GM18858 (cell line): Measurements from ENCODE around the gene ACOX3.

Source experiments
- ATAC-seq: cut with Tn5 transposase; IDR thresholded peaks from one replicate; pipeline ENCODE4 v1.9.1; 2021; ENCODE audit not compliant: unreplicated experiment

ACOX3 gene

GRCh38 chr4:8325291-8325973 is 115.1 kb downstream of the ACOX3 start:
- ATAC-seq: no peak

GRCh38 chr4:8324640-8325239 is 115.8 kb downstream of the ACOX3 start:
- ATAC-seq: no peak

- ATAC-seq: no peak
These were observed 116.5 kb downstream of the ACOX3 start for GRCh38 chr4:8323947-8324555.

GRCh38 chr4:8322794-8323704 is 117.5 kb downstream of the ACOX3 start:
- no peak for ATAC-seq

- ATAC-seq: no peak
These were observed 118.8 kb downstream of the ACOX3 start for GRCh38 chr4:8321771-8322170.

GRCh38 chr4:8321220-8321619 is 119.3 kb downstream of the ACOX3 start:
- no peak for ATAC-seq

- ATAC-seq: no peak
These were observed 120.2 kb downstream of the ACOX3 start for GRCh38 chr4:8320386-8320750.

GRCh38 chr4:8319731-8320385 is 120.7 kb downstream of the ACOX3 start:
- ATAC-seq: no peak

- ATAC-seq: no peak
These were observed 121.5 kb downstream of the ACOX3 start for GRCh38 chr4:8319061-8319460.

- ATAC-seq: no peak
These were observed 122.0 kb downstream of the ACOX3 start for GRCh38 chr4:8318509-8318908.

GRCh38 chr4:8317474-8317873 is 123.0 kb downstream of the ACOX3 start:
- ATAC-seq: no peak

- ATAC-seq: no peak
These were observed 123.6 kb downstream of the ACOX3 start for GRCh38 chr4:8316911-8317351.
